OCI-LY3 (cell line): ENCODE measurements around the gene SASH1.

Experiments
- CTCF ChIP-seq: fragments of 200-600, 300-600 bp; sonication (generic); IDR thresholded peaks from 2 replicates; pipeline ENCODE4 v1.5.1; 2014; ENCODE audit warnings: antibody characterized with exemption, low read length, low read depth
- EZH2phosphoT487 ChIP-seq: fragments of 200-600 bp; shearing (Covaris generic); IDR thresholded peaks from 2 replicates; pipeline ENCODE4 v1.6.1; 2018; ENCODE audit warnings: antibody characterized with exemption, mixed run types, low read depth

GRCh38 chr6:148309301-148309700, 33.3 kb upstream of the SASH1 start:
- TF ChIP-seq CTCF (no peak), EZH2phosphoT487 (no peak)
